HEK293T (cell line): ENCODE data around the gene MAD1L1.

Experiments
- CTCF ChIA-PET: fragments of 350-600 bp; formaldehyde crosslinking; extraction: SDS; loops from one replicate; lab custom pipeline; 2021; ENCODE audit warnings: antibody characterized with exemption, inconsistent platforms; lab: Yijun Ruan, JAX
- POLR2A ChIA-PET: fragments of 350-600 bp; formaldehyde crosslinking; extraction: SDS; loops from one replicate; lab custom pipeline; 2020; ENCODE audit warnings: antibody characterized with exemption, inconsistent platforms; lab: Yijun Ruan, JAX
- DNase-seq: peaks from one replicate; pipeline ENCODE4 v3.0.0; 2012; ENCODE audit warnings: mixed read lengths; ENCODE audit errors: extremely low spot score
- ARNT ChIP-seq: fragments of 450-650 bp; IDR thresholded peaks from 2 replicates; pipeline ENCODE4 v1.6.1; 2017; ENCODE audit warnings: mild to moderate bottlenecking
- BHLHE40 ChIP-seq: fragments of 450-650 bp; IDR thresholded peaks from 2 replicates; pipeline ENCODE4 v1.6.1; 2016; ENCODE audit warnings: mild to moderate bottlenecking, moderate library complexity, borderline replicate concordance
- CTBP1 ChIP-seq: fragments of 450-650 bp; IDR thresholded peaks from 2 replicates; pipeline ENCODE4 v1.6.1; 2016; ENCODE audit warnings: borderline replicate concordance
- ELF4 ChIP-seq: fragments of 450-650 bp; IDR thresholded peaks from 2 replicates; pipeline ENCODE4 v1.6.1; 2017; ENCODE audit warnings: antibody characterized with exemption
- FOXA1 ChIP-seq: fragments of 450-650 bp; IDR thresholded peaks from 2 replicates; pipeline ENCODE4 v1.6.1; 2016; ENCODE audit warnings: mild to moderate bottlenecking
- FOXK2 ChIP-seq: fragments of 450-650 bp; IDR thresholded peaks from 2 replicates; pipeline ENCODE4 v1.6.1; 2016; ENCODE audit warnings: mild to moderate bottlenecking
- FOXM1 ChIP-seq: fragments of 450-650 bp; IDR thresholded peaks from 2 replicates; pipeline ENCODE4 v1.6.1; 2017; ENCODE audit warnings: mild to moderate bottlenecking, borderline replicate concordance
- HDGF ChIP-seq: fragments of 450-650 bp; IDR thresholded peaks from 2 replicates; pipeline ENCODE4 v1.6.1; 2017; ENCODE audit warnings: antibody characterized with exemption, borderline replicate concordance
- L3MBTL2 ChIP-seq: fragments of 450-650 bp; conservative IDR thresholded peaks from 2 replicates; pipeline ENCODE4 v1.6.1; 2016; ENCODE audit warnings: mild to moderate bottlenecking
- LEF1 ChIP-seq: fragments of 450-650 bp; IDR thresholded peaks from 2 replicates; pipeline ENCODE4 v1.6.1; 2017; ENCODE audit warnings: mild to moderate bottlenecking, borderline replicate concordance
- NFRKB ChIP-seq: fragments of 450-650 bp; IDR thresholded peaks from 2 replicates; pipeline ENCODE4 v1.6.1; 2016; ENCODE audit warnings: mild to moderate bottlenecking, moderate library complexity
- SP1 ChIP-seq: fragments of 450-650 bp; IDR thresholded peaks from 2 replicates; pipeline ENCODE4 v1.6.1; 2017
- SUZ12 ChIP-seq: fragments of 450-650 bp; IDR thresholded peaks from 2 replicates; pipeline ENCODE4 v1.6.1; 2016; ENCODE audit warnings: mild to moderate bottlenecking
- TARDBP ChIP-seq: fragments of 450-650 bp; IDR thresholded peaks from 2 replicates; pipeline ENCODE4 v1.6.1; 2016
- ZNF384 ChIP-seq: fragments of 450-650 bp; IDR thresholded peaks from 2 replicates; pipeline ENCODE4 v1.6.1; 2016
- TF ChIP-seq, protein P1 (sequence below): fragments of 450-650 bp; IDR thresholded peaks from 2 replicates; pipeline ENCODE4 v1.6.1; 2016

MAD1L1 gene

DNA sequence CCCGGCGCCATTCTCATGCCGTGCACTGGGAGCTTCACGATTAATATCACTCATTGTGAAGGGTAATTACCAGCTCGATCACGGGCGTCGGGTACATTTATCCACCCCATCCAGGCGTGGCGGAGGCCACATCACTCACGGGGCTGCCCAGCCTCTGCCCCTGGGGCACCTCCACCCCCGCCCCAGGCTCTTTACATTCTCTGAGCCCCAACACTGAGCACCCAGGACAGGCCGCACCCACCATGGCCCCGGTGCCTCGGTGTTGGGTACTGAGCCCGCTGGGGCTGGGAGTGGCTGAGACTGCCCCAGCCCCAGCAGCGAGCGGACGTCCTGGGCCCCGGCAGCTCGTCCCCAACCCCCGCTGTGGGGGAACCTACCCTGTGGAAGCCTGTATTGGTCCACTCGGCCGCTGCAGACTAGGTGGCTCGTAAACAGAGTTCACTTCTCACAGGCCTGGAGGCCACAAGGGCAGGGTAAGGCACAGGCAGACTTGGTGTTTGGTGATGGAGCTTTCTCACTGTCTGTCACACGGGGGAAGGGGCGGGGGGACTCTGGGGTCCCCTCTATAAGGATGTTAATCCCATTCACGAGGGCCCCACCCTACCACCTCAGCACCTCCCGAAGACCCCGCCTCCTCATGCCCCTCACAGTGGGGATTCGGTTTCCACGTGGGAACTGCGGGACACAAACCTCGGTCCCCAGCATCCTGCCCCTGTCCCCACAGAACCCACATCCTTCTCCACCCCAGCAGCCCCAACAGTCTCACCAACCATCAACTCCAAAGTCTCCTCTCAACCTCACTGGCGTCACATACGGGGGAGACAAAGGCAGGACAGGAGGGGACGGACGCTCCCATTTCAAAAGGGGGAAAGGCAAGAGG, 378.5 kb downstream of the MAD1L1 start:
- POLR2A ChIA-PET = no interaction called here
- CTCF ChIA-PET = interaction anchor here (0.6 kb wide), 1 partner anchor 198 kb away, joined by 3 read pairs; no protein-coding TSS in a partner anchor

DNA sequence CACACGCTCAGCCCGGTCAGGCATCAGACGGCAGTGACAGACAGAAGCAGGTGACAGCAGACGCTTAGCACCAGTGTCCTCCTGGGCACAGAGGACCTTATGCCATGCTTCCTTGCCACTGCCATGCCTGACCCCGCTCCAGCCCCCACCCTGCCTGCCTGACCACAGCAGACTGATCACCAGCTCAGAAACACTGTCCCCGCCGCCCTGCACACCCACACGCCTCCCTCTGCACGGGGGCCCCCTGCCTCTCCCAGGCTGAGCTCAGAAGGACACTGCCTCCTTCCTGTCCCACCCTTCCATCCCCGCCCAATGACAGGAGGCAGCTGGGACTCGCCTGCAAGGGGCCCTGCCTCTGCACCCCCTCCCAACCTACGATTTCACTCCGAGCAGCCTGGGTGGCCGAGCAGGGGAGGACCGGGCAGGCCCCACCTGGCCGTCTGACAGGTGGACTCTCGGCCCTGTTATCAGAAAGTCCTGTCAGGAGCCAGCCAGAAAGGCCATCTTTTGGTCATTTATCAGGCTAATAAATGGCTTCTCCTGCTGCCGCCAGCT, 379.2 kb downstream of the MAD1L1 start:
- ChIA-PET CTCF (interaction anchor here (0.6 kb wide), 1 partner anchor 199 kb away, joined by 3 read pairs; no protein-coding TSS in a partner anchor), POLR2A (no interaction called here)
- DNase-seq = no peak
- no peak for TF ChIP-seq SUZ12
- no peak for TF ChIP-seq BHLHE40
- no peak for TF ChIP-seq FOXA1
- TF ChIP-seq FOXK2 = no peak
- TF ChIP-seq FOXM1 = no peak
- no peak for TF ChIP-seq SP1
- no peak for TF ChIP-seq L3MBTL2
- no peak for TF ChIP-seq ELF4
- no peak for TF ChIP-seq ARNT
- no peak for TF ChIP-seq LEF1
- TF ChIP-seq, protein P1, sequence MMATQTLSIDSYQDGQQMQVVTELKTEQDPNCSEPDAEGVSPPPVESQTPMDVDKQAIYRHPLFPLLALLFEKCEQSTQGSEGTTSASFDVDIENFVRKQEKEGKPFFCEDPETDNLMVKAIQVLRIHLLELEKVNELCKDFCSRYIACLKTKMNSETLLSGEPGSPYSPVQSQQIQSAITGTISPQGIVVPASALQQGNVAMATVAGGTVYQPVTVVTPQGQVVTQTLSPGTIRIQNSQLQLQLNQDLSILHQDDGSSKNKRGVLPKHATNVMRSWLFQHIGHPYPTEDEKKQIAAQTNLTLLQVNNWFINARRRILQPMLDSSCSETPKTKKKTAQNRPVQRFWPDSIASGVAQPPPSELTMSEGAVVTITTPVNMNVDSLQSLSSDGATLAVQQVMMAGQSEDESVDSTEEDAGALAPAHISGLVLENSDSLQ = no peak
- no peak for TF ChIP-seq HDGF
- TF ChIP-seq CTBP1 = no peak
- no peak for TF ChIP-seq TARDBP
- no peak for TF ChIP-seq NFRKB
- no peak for TF ChIP-seq ZNF384

More for the DNA sequence above, 378.5 kb downstream of the MAD1L1 start:
- DNase-seq = no peak
- no peak for TF ChIP-seq SUZ12
- TF ChIP-seq ZNF384 = no peak
- no peak for TF ChIP-seq TARDBP
- TF ChIP-seq NFRKB = no peak
- TF ChIP-seq SP1 = no peak
- no peak for TF ChIP-seq FOXA1
- TF ChIP-seq, protein P1 = no peak
- no peak for TF ChIP-seq L3MBTL2
- TF ChIP-seq CTBP1 = no peak
- no peak for TF ChIP-seq HDGF
- TF ChIP-seq ELF4 = no peak
- no peak for TF ChIP-seq LEF1
- TF ChIP-seq FOXK2 = no peak
- no peak for TF ChIP-seq BHLHE40
- TF ChIP-seq ARNT = no peak
- TF ChIP-seq FOXM1 = no peak

DNA sequence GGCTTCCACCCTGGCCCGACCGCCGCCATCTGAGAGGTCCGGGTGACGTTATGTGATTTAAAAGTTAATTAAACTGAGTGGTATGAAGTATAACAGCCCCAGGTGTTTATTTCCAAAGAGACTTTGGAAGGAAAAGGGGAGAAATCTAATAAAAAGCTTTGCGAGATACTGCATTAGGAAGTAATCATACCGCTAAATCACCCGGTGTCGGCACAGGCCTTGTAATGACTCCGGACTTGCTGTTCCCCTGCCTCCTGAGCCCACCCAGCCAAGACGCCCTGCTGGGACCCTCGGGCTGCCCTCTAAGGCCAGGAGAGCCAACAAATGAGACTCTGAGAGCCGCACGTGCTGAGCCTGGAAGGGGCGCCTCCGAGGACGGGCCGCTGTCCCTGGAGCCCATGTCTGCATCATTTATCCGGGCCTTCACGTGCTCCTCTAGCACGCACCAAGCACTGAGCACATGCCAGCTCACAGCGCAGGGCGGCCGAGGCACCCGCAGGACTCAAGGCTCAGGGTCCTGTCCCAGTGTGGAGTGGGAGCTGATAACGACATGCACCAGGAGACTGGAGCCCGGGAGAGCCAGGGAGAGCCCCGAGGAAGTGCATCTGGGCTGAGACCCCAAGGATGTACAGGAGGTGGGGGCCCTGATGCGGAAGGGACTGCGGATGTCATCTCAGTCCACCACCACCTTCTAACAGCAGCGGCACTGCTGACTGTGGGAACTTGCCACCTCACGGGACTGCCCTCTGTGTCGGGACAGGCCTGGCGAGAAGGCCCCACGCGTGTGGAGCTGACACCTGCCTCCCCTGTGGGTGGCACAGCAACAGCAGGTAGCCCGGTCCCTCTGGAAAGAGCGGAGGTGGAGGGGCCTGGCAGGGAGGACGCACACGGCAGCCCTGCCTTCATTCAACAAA, 380.0 kb downstream of the MAD1L1 start:
- TF ChIP-seq ELF4 (no peak), SUZ12 (no peak)
- no peak for DNase-seq
- POLR2A ChIA-PET = no interaction called here
- CTCF ChIA-PET = no interaction called here

DNA sequence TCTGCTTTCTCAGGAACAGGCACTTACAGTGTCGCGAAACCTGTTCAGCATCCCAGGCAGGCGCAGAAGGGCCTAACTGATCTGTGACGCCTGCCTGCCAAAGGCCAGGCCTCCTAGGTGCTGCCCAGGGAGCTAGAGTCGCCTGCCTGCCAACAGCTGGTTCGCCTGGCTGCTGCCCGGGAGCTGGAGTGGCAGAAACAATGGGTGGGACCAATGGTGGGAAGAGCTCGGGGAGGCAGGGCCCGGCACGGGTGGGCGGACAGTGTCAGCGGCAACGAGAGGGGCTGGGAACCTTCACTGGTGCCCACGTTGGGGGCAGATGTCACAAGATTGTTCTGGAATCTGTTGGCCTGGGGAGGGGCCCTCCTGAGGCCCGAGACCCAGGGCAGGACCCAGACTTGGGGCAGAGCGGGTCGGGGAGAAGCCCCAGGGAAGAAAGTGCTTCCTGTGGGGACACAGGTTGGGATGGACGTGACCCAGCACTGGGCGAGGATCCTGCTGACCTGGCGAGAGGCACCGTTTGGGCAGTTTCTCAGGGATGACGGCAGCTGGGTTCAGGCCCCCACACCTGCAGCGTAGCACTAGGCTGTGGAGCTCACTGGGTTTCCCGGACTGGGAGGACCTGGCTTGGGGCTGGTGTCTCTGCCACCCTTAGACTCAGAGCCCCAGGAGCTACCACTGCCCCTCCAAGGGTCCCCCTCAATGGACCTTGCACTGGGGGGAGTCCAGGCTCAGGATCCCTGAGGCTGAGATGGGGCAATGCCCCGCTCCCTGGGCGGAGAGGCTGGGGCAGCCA, 380.8 kb downstream of the MAD1L1 start:
- ChIA-PET POLR2A (no interaction called here), CTCF (no interaction called here)
- no peak for TF ChIP-seq SP1
- no peak for TF ChIP-seq BHLHE40
- no peak for TF ChIP-seq ZNF384
- TF ChIP-seq CTBP1 = no peak
- no peak for TF ChIP-seq FOXK2
- no peak for TF ChIP-seq NFRKB
- no peak for TF ChIP-seq HDGF
- TF ChIP-seq TARDBP = no peak
- no peak for TF ChIP-seq FOXA1
- TF ChIP-seq LEF1 = no peak
- no peak for DNase-seq

DNA sequence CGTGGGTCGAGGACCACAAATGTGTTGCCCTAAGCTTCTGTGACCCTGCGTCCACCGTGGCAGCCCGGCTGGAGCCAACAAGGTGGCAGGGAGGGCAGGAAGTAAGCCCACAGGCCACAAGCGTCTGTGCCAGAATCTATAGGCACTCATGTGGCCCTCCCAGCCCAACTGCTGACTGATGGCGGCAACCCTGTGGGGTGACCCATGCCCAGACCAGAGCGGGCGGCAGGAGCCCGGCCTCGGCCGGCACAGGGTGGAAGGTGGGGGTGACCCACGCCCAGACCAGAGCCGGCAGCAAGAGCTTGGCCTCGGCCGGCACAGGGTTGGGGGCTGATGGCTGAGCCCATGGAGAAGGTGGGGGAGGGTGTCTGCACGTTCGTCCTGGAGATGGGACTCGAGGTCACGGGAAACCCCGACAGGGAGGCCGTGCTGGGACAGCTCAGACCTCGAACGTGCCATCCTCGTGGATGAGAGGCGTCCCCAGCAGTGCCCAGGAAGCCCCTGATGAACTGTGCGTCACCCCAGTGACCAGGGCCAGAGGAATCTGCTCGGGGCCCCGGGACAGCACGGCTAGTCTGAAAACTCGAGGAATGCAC, 381.7 kb downstream of the MAD1L1 start:
- no peak for DNase-seq
- ChIA-PET POLR2A (no interaction called here), CTCF (no interaction called here)
- no peak for TF ChIP-seq TARDBP
- no peak for TF ChIP-seq LEF1
- no peak for TF ChIP-seq L3MBTL2
- TF ChIP-seq, protein P1 = no peak
- TF ChIP-seq ARNT = no peak
